Gastrocnemius medialis (tissue), 4 donors: ENCODE data around the gene PIR.

ENCODE experiments used
- POLR2A ChIP-seq, 2 donors: fragments of 450-650 bp; IDR thresholded peaks; one replicate each; pipeline ENCODE4 v1.6.1; 2017; ENCODE audit warnings: antibody characterized with exemption in 2 of 2, mild to moderate bottlenecking in 2 of 2, moderate library complexity in 2 of 2
- TF ChIP-seq, protein P1 (sequence below), 5 experiments: fragments of 450-650 bp in 3 of 5; fragments of 200-600 bp in 2 of 5; sonication (generic) in 2 of 5; IDR thresholded peaks in 4 of 5; conservative IDR thresholded peaks in 1 of 5; 1 replicate in 4 of 5; 2 replicates in 1 of 5; pipeline ENCODE4 v1.5.1; 2016 to 2019; ENCODE audit warnings: antibody characterized with exemption in 5 of 5, mild to moderate bottlenecking in 3 of 5, moderate library complexity in 3 of 5

DNA sequence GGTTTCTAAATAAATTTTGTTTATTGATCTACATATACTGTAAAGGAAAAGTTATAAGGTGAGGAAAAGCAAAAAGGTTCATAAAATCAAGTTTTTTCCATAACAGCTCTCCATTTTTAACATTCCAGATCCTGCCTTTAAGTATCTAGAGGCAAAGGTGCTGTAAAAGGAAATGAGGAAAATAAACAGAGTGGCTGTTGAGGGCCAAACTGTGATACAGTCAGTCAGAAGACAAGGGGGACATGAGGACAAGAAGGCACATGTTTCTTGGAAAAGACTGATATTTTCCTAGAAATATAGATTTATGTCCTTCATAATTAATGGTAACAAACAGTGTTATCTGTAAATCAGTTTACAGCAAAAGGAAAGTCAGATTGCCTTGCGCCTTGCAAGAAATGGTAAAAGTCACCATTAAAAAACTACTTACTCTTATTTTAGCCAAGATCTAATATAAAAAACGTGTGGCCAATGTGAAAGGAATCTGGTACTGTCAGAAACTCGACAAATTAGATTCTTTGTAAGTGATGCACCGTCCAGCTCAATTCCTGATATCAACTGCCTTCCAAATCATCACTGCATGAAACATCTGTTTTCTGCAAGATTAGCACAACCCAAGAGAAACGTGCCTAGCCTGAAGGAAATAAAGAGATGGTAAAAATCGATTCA is 75.0 kb downstream of the PIR start:
- TF ChIP-seq, protein P1, sequence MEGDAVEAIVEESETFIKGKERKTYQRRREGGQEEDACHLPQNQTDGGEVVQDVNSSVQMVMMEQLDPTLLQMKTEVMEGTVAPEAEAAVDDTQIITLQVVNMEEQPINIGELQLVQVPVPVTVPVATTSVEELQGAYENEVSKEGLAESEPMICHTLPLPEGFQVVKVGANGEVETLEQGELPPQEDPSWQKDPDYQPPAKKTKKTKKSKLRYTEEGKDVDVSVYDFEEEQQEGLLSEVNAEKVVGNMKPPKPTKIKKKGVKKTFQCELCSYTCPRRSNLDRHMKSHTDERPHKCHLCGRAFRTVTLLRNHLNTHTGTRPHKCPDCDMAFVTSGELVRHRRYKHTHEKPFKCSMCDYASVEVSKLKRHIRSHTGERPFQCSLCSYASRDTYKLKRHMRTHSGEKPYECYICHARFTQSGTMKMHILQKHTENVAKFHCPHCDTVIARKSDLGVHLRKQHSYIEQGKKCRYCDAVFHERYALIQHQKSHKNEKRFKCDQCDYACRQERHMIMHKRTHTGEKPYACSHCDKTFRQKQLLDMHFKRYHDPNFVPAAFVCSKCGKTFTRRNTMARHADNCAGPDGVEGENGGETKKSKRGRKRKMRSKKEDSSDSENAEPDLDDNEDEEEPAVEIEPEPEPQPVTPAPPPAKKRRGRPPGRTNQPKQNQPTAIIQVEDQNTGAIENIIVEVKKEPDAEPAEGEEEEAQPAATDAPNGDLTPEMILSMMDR (IDR thresholded peaks at IDR 0.05 in 4 of 5, conservative IDR thresholded peaks at IDR 0.05 in 1 of 5) = no peak
- no peak for TF ChIP-seq POLR2A (IDR thresholded peaks at IDR 0.05)
